Measurements from ENCODE around the gene STAM2. TPM values are rescaled to one million over a fixed set of nuclear protein-coding genes. Genes with fewer than 3 reads are reported as not detected.

The STAM2 gene
- total RNA-seq, 1 experiment from 2014 or later = 14.2 TPM

DNA sequence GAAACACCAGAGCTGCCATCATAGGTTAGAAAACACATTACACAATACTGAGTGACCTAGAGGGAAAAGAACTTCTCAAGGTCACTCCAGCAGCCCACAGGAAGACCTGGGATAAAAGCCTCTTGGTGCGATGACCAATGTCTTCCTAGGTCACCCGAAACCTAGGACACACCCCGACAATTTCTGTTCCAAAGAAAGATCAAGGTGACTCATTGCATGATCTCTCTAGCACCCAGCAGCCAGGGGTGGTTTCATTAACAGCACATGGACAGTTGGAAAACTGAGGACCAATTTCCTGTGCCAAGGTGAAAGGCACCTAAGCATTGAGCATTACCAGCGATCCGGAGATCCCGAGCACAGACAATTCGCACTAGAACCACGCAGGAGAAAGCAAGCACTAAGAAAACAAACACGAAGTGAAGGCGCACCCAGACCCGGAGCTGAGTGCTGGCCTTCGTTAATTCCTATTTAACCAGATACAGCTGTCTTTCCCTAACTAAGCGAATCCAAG lies 78.2 kb downstream of the STAM2 start:
- H3K9ac ChIP-seq (ENCODE audit: extremely low read depth, insufficient read length, low read length) = no peak overlapping the region
- H3K4ac ChIP-seq (ENCODE audit: low read depth, low read length) = no peak overlapping the region
- H3K9me3 ChIP-seq (ENCODE audit: control insufficient read depth, low read depth, low read length) = no peaks in the 10 kb centered on the region
- no peak overlapping the region for H2AFZ ChIP-seq (ENCODE audit: low read length)
- H3K27me3 ChIP-seq (ENCODE audit: insufficient read depth, low read length) = peaks cover 28% of the 10 kb centered on the region; the same call in 1 of the 2 replicates
- H2BK12ac ChIP-seq (ENCODE audit: insufficient read length, low read depth, low read length) = no peak overlapping the region
- no peak overlapping the region for H2AK5ac ChIP-seq (ENCODE audit: insufficient read length, low read length)
- no peaks in the 10 kb centered on the region for H3K79me1 ChIP-seq (ENCODE audit: insufficient read depth, low read depth, low read length, poor library complexity, severe bottlenecking)
- H3K56ac ChIP-seq (ENCODE audit: insufficient read length, low read depth, low read length) = no peak overlapping the region
- Mint-ChIP-seq H3K9me3 (no peaks in the 10 kb centered on the region; a peak in 1 of 5 replicates), H3K27ac (no peak overlapping the region), H3K36me3 (ENCODE audit: insufficient read depth in 1 of 3, low read depth in 3 of 3) (no peaks in the 10 kb centered on the region; a peak in 1 of 7 replicates), H3K4me1 (peaks cover 16% of the 10 kb centered on the region in 2 experiments), H3K27me3 (ENCODE audit: low read depth) (peaks cover 84% of the 10 kb centered on the region), H3K4me3 (peak overlapping the region; percentile 75 to 96)
- TF ChIP-seq, protein P1, sequence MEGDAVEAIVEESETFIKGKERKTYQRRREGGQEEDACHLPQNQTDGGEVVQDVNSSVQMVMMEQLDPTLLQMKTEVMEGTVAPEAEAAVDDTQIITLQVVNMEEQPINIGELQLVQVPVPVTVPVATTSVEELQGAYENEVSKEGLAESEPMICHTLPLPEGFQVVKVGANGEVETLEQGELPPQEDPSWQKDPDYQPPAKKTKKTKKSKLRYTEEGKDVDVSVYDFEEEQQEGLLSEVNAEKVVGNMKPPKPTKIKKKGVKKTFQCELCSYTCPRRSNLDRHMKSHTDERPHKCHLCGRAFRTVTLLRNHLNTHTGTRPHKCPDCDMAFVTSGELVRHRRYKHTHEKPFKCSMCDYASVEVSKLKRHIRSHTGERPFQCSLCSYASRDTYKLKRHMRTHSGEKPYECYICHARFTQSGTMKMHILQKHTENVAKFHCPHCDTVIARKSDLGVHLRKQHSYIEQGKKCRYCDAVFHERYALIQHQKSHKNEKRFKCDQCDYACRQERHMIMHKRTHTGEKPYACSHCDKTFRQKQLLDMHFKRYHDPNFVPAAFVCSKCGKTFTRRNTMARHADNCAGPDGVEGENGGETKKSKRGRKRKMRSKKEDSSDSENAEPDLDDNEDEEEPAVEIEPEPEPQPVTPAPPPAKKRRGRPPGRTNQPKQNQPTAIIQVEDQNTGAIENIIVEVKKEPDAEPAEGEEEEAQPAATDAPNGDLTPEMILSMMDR (conservative IDR thresholded peaks at IDR 0.05) = no peak
- no peak overlapping the region for H3T11ph ChIP-seq (ENCODE audit: low read length)
- H3K18ac ChIP-seq (ENCODE audit: insufficient read length, low read depth, low read length) = no peak overlapping the region
- H3K23me2 ChIP-seq (ENCODE audit: insufficient read length, low read depth, low read length, poor library complexity, severe bottlenecking) = peaks cover 10% of the 10 kb centered on the region
- H2BK20ac ChIP-seq (ENCODE audit: low read depth, low read length, poor library complexity, severe bottlenecking) = no peak overlapping the region
- H2BK15ac ChIP-seq (ENCODE audit: low read depth, low read length) = no peak overlapping the region
- H2BK120ac ChIP-seq (ENCODE audit: low read depth, low read length, poor library complexity, severe bottlenecking) = no peak overlapping the region
- H4K20me1 ChIP-seq (ENCODE audit: control insufficient read depth, insufficient read depth, insufficient read length) = no peaks in the 10 kb centered on the region
- H3K23ac ChIP-seq (ENCODE audit: insufficient read length, low read depth, low read length) = no peak overlapping the region
- H3K79me2 ChIP-seq (ENCODE audit: insufficient read depth, low read length) = no peaks in the 10 kb centered on the region
- H2BK5ac ChIP-seq (ENCODE audit: insufficient read length, low read length) = no peak overlapping the region
- DNase-seq = no peak
- no peak overlapping the region for H4K5ac ChIP-seq (ENCODE audit: insufficient read length, low read depth, low read length)
- no peak overlapping the region for H3K14ac ChIP-seq (ENCODE audit: insufficient read depth, low read length)
- no peak overlapping the region for H4K91ac ChIP-seq (ENCODE audit: insufficient read length, low read depth, low read length)
- no CpG with 5 or more reads among the region's 13 CpGs for WGBS (ENCODE audit: extremely low coverage, insufficient read length, low lambda C conversion rate)
- H3K4me1 ChIP-seq (ENCODE audit: insufficient read depth, low read length) = peaks cover 3% of the 10 kb centered on the region; the same call in 1 of the 2 replicates
- H3K4me2 ChIP-seq (ENCODE audit: insufficient read depth, insufficient read length, low read length) = peak overlapping the region; percentile 98
- H4K8ac ChIP-seq (replicated peaks; ENCODE audit: insufficient read length, low read depth, low read length) = no peak overlapping the region
- H3K27ac ChIP-seq (ENCODE audit: insufficient read length, low read depth, low read length) = no peak overlapping the region

Measured in H9 (cell line).